DOHH2 (cell line): ENCODE results near the gene COLEC12.

Experiments
- H3F3A ChIP-seq: fragments of 200-600 bp; sonication (generic), shearing (Covaris generic); 2 replicates; pipeline ENCODE4 v1.6.0; 2016; ENCODE audit warnings: antibody characterized with exemption, mild to moderate bottlenecking; ENCODE audit not compliant: control insufficient read depth, insufficient read depth
- H3K27ac ChIP-seq: fragments of 200-600 bp; sonication (generic); 2 replicates; pipeline ENCODE4 v1.5.1; 2014; ENCODE audit warnings: low read depth, mild to moderate bottlenecking, low read length, moderate library complexity
- H3K27me3 ChIP-seq: fragments of 200-600 bp; sonication (generic); 2 replicates; pipeline ENCODE4 v1.6.1; 2014; ENCODE audit warnings: mild to moderate bottlenecking, low read length, mixed read lengths; ENCODE audit not compliant: control insufficient read depth
- H3K36me3 ChIP-seq: fragments of 200-600 bp; sonication (generic); 2 replicates; pipeline ENCODE4 v1.6.1; 2014; ENCODE audit warnings: mild to moderate bottlenecking, low read length, moderate library complexity, mixed read lengths; ENCODE audit not compliant: control insufficient read depth
- H3K4me1 ChIP-seq: fragments of 200-600 bp; sonication (generic); 2 replicates; pipeline ENCODE4 v1.6.1; 2014; ENCODE audit warnings: mild to moderate bottlenecking, low read length, mixed read lengths; ENCODE audit not compliant: control insufficient read depth
- H3K4me2 ChIP-seq: fragments of 200-600 bp; sonication (generic); 2 replicates; pipeline ENCODE4 v1.6.0; 2014; ENCODE audit warnings: mild to moderate bottlenecking, low read length, moderate library complexity
- H3K4me3 ChIP-seq: fragments of 200-600 bp; sonication (generic); 2 replicates; pipeline ENCODE4 v1.5.1; 2014; ENCODE audit warnings: mild to moderate bottlenecking, low read length, mixed read lengths
- H3K79me2 ChIP-seq: fragments of 200-600 bp; sonication (generic); 2 replicates; pipeline ENCODE4 v1.6.1; 2014; ENCODE audit warnings: mild to moderate bottlenecking, low read length, mixed read lengths; ENCODE audit not compliant: control insufficient read depth
- H3K9me2 ChIP-seq: fragments of 200-600 bp; sonication (generic); replicated peaks from 2 replicates; pipeline ENCODE4 v1.6.1; 2014; ENCODE audit warnings: mild to moderate bottlenecking, low read length, mixed read lengths; ENCODE audit not compliant: control insufficient read depth
- H3K9me3 ChIP-seq: fragments of 200-600 bp; sonication (generic); 2 replicates; pipeline ENCODE4 v1.6.1; 2014; ENCODE audit warnings: antibody characterized with exemption, low read length, mixed read lengths; ENCODE audit not compliant: control insufficient read depth, insufficient read depth
- H4K20me1 ChIP-seq: fragments of 200-600 bp; sonication (generic); 2 replicates; pipeline ENCODE4 v1.6.0; 2014; ENCODE audit warnings: low read depth, mild to moderate bottlenecking, antibody characterized with exemption, low read length, moderate library complexity; ENCODE audit not compliant: control insufficient read depth, insufficient read depth
- CTCF ChIP-seq: fragments of 200-600 bp; sonication (generic); IDR thresholded peaks from one replicate; pipeline ENCODE4 v1.5.1; 2014; ENCODE audit warnings: antibody characterized with exemption, mild to moderate bottlenecking, low read depth, low read length; ENCODE audit not compliant: poor library complexity, severe bottlenecking
- EZH2phosphoT487 ChIP-seq: fragments of 200-600 bp; sonication (generic); IDR thresholded peaks from 2 replicates; pipeline ENCODE4 v1.6.1; 2017; ENCODE audit warnings: borderline replicate concordance, mild to moderate bottlenecking, antibody characterized with exemption, low read length, moderate library complexity, mixed read lengths

Gene COLEC12

DNA sequence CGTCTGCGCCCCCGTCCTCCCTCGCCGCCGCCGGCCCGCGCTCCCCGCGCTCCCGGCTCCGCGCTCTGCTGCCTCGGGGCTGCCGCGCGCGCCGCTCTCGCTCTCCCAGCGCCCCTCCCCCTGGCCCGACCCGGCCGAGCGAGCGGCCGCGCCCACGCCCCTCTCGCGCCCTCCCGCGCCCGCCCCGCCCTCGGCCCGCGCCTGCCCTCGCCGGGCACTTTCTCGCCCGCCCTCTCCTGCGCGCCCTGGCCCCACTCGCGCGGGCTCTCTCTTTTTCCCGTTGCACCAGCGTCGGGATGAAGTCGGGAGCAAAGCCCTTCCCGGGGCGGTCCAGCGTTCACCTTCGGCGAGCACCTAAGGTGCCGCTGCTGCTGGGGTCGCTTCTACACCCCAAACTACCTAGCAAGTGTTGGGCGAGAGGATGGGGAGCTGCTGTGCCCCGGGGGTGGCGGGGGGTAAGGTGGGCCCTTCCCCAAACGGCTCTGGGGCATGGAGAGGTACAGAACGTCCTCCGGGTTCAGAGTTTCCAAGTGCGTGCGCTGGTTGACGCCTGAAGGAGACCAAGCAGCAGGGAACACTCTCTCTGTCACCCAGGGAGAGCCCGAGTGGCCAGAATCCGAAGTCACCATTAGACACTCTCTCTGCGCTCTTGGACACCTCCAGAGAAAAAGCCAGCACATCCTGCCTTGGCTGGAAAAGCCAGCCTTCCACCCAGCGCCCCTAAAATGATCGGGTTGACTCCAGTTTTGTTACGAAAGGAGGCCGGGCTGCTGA is at the start of gene COLEC12:
TSS of gene COLEC12 (minus strand) at position 70 of the 774 bp plus-strand sequence. CDS start 187 bp downstream, outside the sequence.
- no peaks in the 10 kb centered on the region for H4K20me1 ChIP-seq
- H3K27me3 ChIP-seq = no peaks in the 10 kb centered on the region
- H3K4me1 ChIP-seq = no peaks in the 10 kb centered on the region
- no peaks in the 10 kb centered on the region; the same call in 1 of the 2 replicates for H3K9me3 ChIP-seq
- no peaks in the 10 kb centered on the region for H3F3A ChIP-seq
- H3K4me2 ChIP-seq = no peak within 1 kb of the TSS
- no peak within 1 kb of the TSS for H3K4me3 ChIP-seq
- H3K36me3 ChIP-seq = no peaks in the 10 kb centered on the region
- no peaks in the 10 kb centered on the region for H3K9me2 ChIP-seq
- H3K27ac ChIP-seq = no peak within 1 kb of the TSS
- no peak for TF ChIP-seq EZH2phosphoT487
- TF ChIP-seq CTCF = no peak
- no peaks in the 10 kb centered on the region for H3K79me2 ChIP-seq

DNA sequence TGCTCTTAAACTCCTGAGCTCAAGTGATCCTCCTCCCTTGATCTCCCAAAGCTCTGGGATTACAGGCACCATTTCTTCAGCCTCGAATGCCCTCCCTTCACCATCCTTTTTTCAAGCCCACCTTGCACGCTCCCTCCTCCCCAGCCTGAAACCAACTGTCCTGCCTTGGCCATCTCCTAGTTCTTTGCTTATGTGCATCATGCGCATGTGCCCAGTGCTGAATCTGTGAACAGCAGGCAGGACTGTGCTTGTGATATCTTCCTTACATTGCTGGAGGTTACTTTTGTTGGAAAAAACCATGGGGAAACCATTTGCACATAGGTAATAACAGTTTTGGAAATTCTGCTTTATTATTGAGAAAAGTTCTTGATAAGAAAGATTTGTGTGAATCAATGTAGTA is 49.5 kb upstream of the COLEC12 start:
- H4K20me1 ChIP-seq = no peaks in the 10 kb centered on the region
- no peaks in the 10 kb centered on the region for H3K4me1 ChIP-seq
- no peaks in the 10 kb centered on the region for H3K9me3 ChIP-seq
- TF ChIP-seq EZH2phosphoT487 = no peak
- no peaks in the 10 kb centered on the region for H3K27me3 ChIP-seq
- no peaks in the 10 kb centered on the region for H3F3A ChIP-seq
- H3K9me2 ChIP-seq = no peaks in the 10 kb centered on the region
- H3K4me3 ChIP-seq = no peak overlapping the region
- H3K27ac ChIP-seq = no peak overlapping the region
- no peaks in the 10 kb centered on the region for H3K79me2 ChIP-seq
- H3K4me2 ChIP-seq = no peak overlapping the region
- no peaks in the 10 kb centered on the region for H3K36me3 ChIP-seq

- Histone ChIP-seq H3K9me2 (no peaks in the 10 kb centered on the region), H3K4me1 (no peaks in the 10 kb centered on the region), H3K27me3 (no peaks in the 10 kb centered on the region), H3K4me2 (no peak overlapping the region), H3F3A (no peaks in the 10 kb centered on the region), H3K79me2 (no peaks in the 10 kb centered on the region), H3K27ac (no peak overlapping the region), H3K4me3 (no peak overlapping the region), H4K20me1 (no peaks in the 10 kb centered on the region), H3K36me3 (no peaks in the 10 kb centered on the region), H3K9me3 (no peaks in the 10 kb centered on the region)
- TF ChIP-seq CTCF (no peak), EZH2phosphoT487 (no peak)
Measured at GRCh38 chr18:543447-544078, 43.1 kb upstream of the COLEC12 start.
